WTC11 (cell line): ENCODE data around the gene POMT1. TPM values are rescaled to one million over a fixed set of nuclear protein-coding genes. Genes with fewer than 3 reads are reported as not detected.

Source experiments
- ATAC-seq: fragments of 200-7000 bp; cut with Tn5 transposase; 2 replicates; pipeline ENCODE4 v1.10.0; 2021; ENCODE audit warnings: mild to moderate bottlenecking, moderate library complexity
- CTCF ChIA-PET: fragments of 300-600 bp; sonication (Branson Sonifier 250); formaldehyde crosslinking; loops from one replicate; lab custom pipeline; 2021; ENCODE audit warnings: antibody characterized with exemption; lab: Charles Lee
- POLR2A ChIA-PET: fragments of 350-600 bp; sonication (Branson Sonifier 250); formaldehyde crosslinking; loops from one replicate; lab custom pipeline; 2021; ENCODE audit warnings: antibody characterized with exemption; lab: Charles Lee
- DNase-seq: peaks from one replicate; pipeline ENCODE4 v3.0.0; 2021; ENCODE audit warnings: low spot score
- H3K27ac Mint-ChIP-seq: 2 replicates; pipeline ENCODE4 v1.8.0; 2021; ENCODE audit warnings: mixed read lengths
- H3K27me3 Mint-ChIP-seq: 2 replicates; pipeline ENCODE4 v1.8.0; 2021; ENCODE audit warnings: low read depth, mild to moderate bottlenecking, moderate library complexity, mixed read lengths
- H3K36me3 Mint-ChIP-seq: 2 replicates; pipeline ENCODE4 v1.8.0; 2021; ENCODE audit warnings: mixed read lengths
- H3K4me1 Mint-ChIP-seq: 2 replicates; pipeline ENCODE4 v1.8.0; 2022; ENCODE audit warnings: mixed read lengths
- H3K4me3 Mint-ChIP-seq: 2 replicates; pipeline ENCODE4 v1.8.0; 2021; ENCODE audit warnings: mild to moderate bottlenecking, moderate library complexity, mixed read lengths
- H3K9me3 Mint-ChIP-seq: 2 replicates; pipeline ENCODE4 v1.8.0; 2021; ENCODE audit warnings: mixed read lengths
- ATF6 ChIP-seq: sonication (generic); formaldehyde crosslinking; IDR thresholded peaks from 2 replicates; pipeline ENCODE4 v1.8.1; 2023; ENCODE audit warnings: mild to moderate bottlenecking, missing genetic modification reagents
- CREB1 ChIP-seq: sonication (generic); formaldehyde crosslinking; IDR thresholded peaks from 2 replicates; pipeline ENCODE4 v1.8.0; 2023; ENCODE audit warnings: mild to moderate bottlenecking, missing genetic modification reagents
- E2F4 ChIP-seq: sonication (generic); formaldehyde crosslinking; IDR thresholded peaks from 2 replicates; pipeline ENCODE4 v1.8.1; 2022; ENCODE audit warnings: low read depth, mild to moderate bottlenecking, moderate library complexity, missing genetic modification reagents, borderline replicate concordance
- EMX1 ChIP-seq: fragments of 250-450 bp; sonication (Bioruptor Pico); IDR thresholded peaks from 2 replicates; pipeline ENCODE4 v1.8.0; 2021; ENCODE audit warnings: mild to moderate bottlenecking
- ESRRA ChIP-seq: sonication (generic); formaldehyde crosslinking; IDR thresholded peaks from 2 replicates; pipeline ENCODE4 v1.8.1; 2022; ENCODE audit warnings: mild to moderate bottlenecking, missing genetic modification reagents, borderline replicate concordance
- FOXP1 ChIP-seq: sonication (generic); formaldehyde crosslinking; IDR thresholded peaks from 2 replicates; pipeline ENCODE4 v1.8.0; 2022; ENCODE audit warnings: missing genetic modification reagents, mild to moderate bottlenecking, moderate library complexity, borderline replicate concordance
- GRHL2 ChIP-seq: fragments of 250-450 bp; sonication (Bioruptor Pico); IDR thresholded peaks from 2 replicates; pipeline ENCODE4 v1.8.0; 2022; ENCODE audit warnings: mild to moderate bottlenecking, moderate library complexity; ENCODE audit not compliant: insufficient replicate concordance, severe bottlenecking
- JUN ChIP-seq: sonication (generic); formaldehyde crosslinking; IDR thresholded peaks from 2 replicates; pipeline ENCODE4 v1.8.0; 2023; ENCODE audit warnings: mild to moderate bottlenecking, missing genetic modification reagents
- NFATC4 ChIP-seq: fragments of 250-450 bp; sonication (Bioruptor Pico); IDR thresholded peaks from 2 replicates; pipeline ENCODE4 v1.9.0; 2021; ENCODE audit warnings: mild to moderate bottlenecking
- PREB ChIP-seq: sonication (generic); formaldehyde crosslinking; IDR thresholded peaks from 2 replicates; pipeline ENCODE4 v1.8.1; 2022; ENCODE audit warnings: mild to moderate bottlenecking, missing genetic modification reagents, moderate library complexity, borderline replicate concordance
- RELA ChIP-seq: sonication (generic); formaldehyde crosslinking; IDR thresholded peaks from 2 replicates; pipeline ENCODE4 v1.8.1; 2022; ENCODE audit warnings: missing genetic modification reagents, mild to moderate bottlenecking, borderline replicate concordance
- RORB ChIP-seq: fragments of 250-450 bp; sonication (Bioruptor Pico); IDR thresholded peaks from 2 replicates; pipeline ENCODE4 v1.9.0; 2021; ENCODE audit warnings: mild to moderate bottlenecking
- TEAD1 ChIP-seq: sonication (generic); formaldehyde crosslinking; IDR thresholded peaks from 2 replicates; pipeline ENCODE4 v1.8.0; 2022; ENCODE audit warnings: mild to moderate bottlenecking, missing genetic modification reagents
- TEAD4 ChIP-seq: sonication (generic); formaldehyde crosslinking; IDR thresholded peaks from 2 replicates; pipeline ENCODE4 v1.8.0; 2022; ENCODE audit warnings: mild to moderate bottlenecking, missing genetic modification reagents
- total RNA-seq: library from RNA; stranded (reverse); gene quantifications from 3 replicates; pipeline ENCODE4 v1.2.3, GENCODE V29; 2021
- TF ChIP-seq, protein P1 (sequence below): fragments of 250-450 bp; sonication (Bioruptor Pico); IDR thresholded peaks from 2 replicates; pipeline ENCODE4 v1.9.0; 2021; ENCODE audit warnings: mild to moderate bottlenecking, borderline replicate concordance
- TF ChIP-seq, protein P2 (sequence below): fragments of 250-450 bp; sonication (Bioruptor Pico); IDR thresholded peaks from 2 replicates; pipeline ENCODE4 v2.1.2; 2022; ENCODE audit warnings: mild to moderate bottlenecking, moderate library complexity
- TF ChIP-seq, protein P3 (sequence below): sonication (generic); formaldehyde crosslinking; IDR thresholded peaks from 2 replicates; pipeline ENCODE4 v1.8.0; 2022; ENCODE audit warnings: missing genetic modification reagents
- TF ChIP-seq, protein P4 (sequence below): fragments of 250-450 bp; sonication (Bioruptor Pico); IDR thresholded peaks from 2 replicates; pipeline ENCODE4 v1.9.0; 2021; ENCODE audit warnings: mild to moderate bottlenecking
- TF ChIP-seq, protein P5 (sequence below): sonication (generic); formaldehyde crosslinking; IDR thresholded peaks from 2 replicates; pipeline ENCODE4 v1.8.0; 2022; ENCODE audit warnings: mild to moderate bottlenecking, missing genetic modification reagents

The POMT1 gene
- total RNA-seq, 1 experiment from 2014 or later, result 36.2 TPM

- ATAC-seq, result no peak
- Mint-ChIP-seq H3K4me3 (no peak overlapping the region), H3K36me3 (peaks cover 40% of the 10 kb centered on the region), H3K27ac (peak overlapping the region; percentile 90), H3K27me3 (peaks cover 9% of the 10 kb centered on the region), H3K9me3 (no peaks in the 10 kb centered on the region), H3K4me1 (peaks cover 18% of the 10 kb centered on the region)
- DNase-seq, result no peak
- ChIA-PET CTCF (interaction anchor here (0.6 kb wide), 1 partner anchor 123 kb away, joined by 3 read pairs; no protein-coding TSS in a partner anchor), POLR2A (no interaction called here)
- TF ChIP-seq RORB (CRISPR knock-in tag) (no peak), PREB (CRISPR knock-in tag) (no peak), FOXP1 (CRISPR knock-in tag) (no peak), CREB1 (CRISPR knock-in tag) (no peak), GRHL2 (CRISPR knock-in tag) (no peak), TEAD1 (CRISPR knock-in tag) (no peak), ESRRA (CRISPR knock-in tag) (no peak), TEAD4 (CRISPR knock-in tag) (no peak)
- TF ChIP-seq, protein P1, sequence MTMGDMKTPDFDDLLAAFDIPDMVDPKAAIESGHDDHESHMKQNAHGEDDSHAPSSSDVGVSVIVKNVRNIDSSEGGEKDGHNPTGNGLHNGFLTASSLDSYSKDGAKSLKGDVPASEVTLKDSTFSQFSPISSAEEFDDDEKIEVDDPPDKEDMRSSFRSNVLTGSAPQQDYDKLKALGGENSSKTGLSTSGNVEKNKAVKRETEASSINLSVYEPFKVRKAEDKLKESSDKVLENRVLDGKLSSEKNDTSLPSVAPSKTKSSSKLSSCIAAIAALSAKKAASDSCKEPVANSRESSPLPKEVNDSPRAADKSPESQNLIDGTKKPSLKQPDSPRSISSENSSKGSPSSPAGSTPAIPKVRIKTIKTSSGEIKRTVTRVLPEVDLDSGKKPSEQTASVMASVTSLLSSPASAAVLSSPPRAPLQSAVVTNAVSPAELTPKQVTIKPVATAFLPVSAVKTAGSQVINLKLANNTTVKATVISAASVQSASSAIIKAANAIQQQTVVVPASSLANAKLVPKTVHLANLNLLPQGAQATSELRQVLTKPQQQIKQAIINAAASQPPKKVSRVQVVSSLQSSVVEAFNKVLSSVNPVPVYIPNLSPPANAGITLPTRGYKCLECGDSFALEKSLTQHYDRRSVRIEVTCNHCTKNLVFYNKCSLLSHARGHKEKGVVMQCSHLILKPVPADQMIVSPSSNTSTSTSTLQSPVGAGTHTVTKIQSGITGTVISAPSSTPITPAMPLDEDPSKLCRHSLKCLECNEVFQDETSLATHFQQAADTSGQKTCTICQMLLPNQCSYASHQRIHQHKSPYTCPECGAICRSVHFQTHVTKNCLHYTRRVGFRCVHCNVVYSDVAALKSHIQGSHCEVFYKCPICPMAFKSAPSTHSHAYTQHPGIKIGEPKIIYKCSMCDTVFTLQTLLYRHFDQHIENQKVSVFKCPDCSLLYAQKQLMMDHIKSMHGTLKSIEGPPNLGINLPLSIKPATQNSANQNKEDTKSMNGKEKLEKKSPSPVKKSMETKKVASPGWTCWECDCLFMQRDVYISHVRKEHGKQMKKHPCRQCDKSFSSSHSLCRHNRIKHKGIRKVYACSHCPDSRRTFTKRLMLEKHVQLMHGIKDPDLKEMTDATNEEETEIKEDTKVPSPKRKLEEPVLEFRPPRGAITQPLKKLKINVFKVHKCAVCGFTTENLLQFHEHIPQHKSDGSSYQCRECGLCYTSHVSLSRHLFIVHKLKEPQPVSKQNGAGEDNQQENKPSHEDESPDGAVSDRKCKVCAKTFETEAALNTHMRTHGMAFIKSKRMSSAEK (CRISPR knock-in tag), result no peak
These were observed 2.3 kb upstream of the POMT1 start for GRCh38 chr9:131500377-131500776.

- ATAC-seq, result no peak
- Mint-ChIP-seq H3K4me1 (peaks cover 18% of the 10 kb centered on the region), H3K27me3 (peaks cover 9% of the 10 kb centered on the region), H3K4me3 (peak overlapping the region; percentile 54), H3K36me3 (peaks cover 35% of the 10 kb centered on the region), H3K27ac (peak overlapping the region; percentile 90), H3K9me3 (no peaks in the 10 kb centered on the region)
- ChIA-PET POLR2A (no interaction called here), CTCF (interaction anchor here (0.6 kb wide), 1 partner anchor 123 kb away, joined by 3 read pairs; no protein-coding TSS in a partner anchor)
- DNase-seq, result no peak
- no peak for TF ChIP-seq JUN (CRISPR knock-in tag)
- peak; percentile 54; the same call in 1 of the 2 replicates for TF ChIP-seq NFATC4 (CRISPR knock-in tag)
- TF ChIP-seq, protein P2, sequence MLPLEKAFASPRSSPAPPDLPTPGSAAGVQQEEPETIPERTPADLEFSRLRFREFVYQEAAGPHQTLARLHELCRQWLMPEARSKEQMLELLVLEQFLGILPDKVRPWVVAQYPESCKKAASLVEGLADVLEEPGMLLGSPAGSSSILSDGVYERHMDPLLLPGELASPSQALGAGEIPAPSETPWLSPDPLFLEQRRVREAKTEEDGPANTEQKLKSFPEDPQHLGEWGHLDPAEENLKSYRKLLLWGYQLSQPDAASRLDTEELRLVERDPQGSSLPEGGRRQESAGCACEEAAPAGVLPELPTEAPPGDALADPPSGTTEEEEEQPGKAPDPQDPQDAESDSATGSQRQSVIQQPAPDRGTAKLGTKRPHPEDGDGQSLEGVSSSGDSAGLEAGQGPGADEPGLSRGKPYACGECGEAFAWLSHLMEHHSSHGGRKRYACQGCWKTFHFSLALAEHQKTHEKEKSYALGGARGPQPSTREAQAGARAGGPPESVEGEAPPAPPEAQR (CRISPR knock-in tag), result no peak
- TF ChIP-seq, protein P3, sequence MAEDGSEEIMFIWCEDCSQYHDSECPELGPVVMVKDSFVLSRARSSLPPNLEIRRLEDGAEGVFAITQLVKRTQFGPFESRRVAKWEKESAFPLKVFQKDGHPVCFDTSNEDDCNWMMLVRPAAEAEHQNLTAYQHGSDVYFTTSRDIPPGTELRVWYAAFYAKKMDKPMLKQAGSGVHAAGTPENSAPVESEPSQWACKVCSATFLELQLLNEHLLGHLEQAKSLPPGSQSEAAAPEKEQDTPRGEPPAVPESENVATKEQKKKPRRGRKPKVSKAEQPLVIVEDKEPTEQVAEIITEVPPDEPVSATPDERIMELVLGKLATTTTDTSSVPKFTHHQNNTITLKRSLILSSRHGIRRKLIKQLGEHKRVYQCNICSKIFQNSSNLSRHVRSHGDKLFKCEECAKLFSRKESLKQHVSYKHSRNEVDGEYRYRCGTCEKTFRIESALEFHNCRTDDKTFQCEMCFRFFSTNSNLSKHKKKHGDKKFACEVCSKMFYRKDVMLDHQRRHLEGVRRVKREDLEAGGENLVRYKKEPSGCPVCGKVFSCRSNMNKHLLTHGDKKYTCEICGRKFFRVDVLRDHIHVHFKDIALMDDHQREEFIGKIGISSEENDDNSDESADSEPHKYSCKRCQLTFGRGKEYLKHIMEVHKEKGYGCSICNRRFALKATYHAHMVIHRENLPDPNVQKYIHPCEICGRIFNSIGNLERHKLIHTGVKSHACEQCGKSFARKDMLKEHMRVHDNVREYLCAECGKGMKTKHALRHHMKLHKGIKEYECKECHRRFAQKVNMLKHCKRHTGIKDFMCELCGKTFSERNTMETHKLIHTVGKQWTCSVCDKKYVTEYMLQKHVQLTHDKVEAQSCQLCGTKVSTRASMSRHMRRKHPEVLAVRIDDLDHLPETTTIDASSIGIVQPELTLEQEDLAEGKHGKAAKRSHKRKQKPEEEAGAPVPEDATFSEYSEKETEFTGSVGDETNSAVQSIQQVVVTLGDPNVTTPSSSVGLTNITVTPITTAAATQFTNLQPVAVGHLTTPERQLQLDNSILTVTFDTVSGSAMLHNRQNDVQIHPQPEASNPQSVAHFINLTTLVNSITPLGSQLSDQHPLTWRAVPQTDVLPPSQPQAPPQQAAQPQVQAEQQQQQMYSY (CRISPR knock-in tag), result no peak
- TF ChIP-seq, protein P4, sequence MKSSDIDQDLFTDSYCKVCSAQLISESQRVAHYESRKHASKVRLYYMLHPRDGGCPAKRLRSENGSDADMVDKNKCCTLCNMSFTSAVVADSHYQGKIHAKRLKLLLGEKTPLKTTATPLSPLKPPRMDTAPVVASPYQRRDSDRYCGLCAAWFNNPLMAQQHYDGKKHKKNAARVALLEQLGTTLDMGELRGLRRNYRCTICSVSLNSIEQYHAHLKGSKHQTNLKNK (CRISPR knock-in tag), result no peak; the same call in 1 of the 2 replicates
- TF ChIP-seq RELA (CRISPR knock-in tag), result no peak
- TF ChIP-seq, protein P5, sequence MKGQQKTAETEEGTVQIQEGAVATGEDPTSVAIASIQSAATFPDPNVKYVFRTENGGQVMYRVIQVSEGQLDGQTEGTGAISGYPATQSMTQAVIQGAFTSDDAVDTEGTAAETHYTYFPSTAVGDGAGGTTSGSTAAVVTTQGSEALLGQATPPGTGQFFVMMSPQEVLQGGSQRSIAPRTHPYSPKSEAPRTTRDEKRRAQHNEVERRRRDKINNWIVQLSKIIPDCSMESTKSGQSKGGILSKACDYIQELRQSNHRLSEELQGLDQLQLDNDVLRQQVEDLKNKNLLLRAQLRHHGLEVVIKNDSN (CRISPR knock-in tag), result no peak
- no peak for TF ChIP-seq ATF6 (CRISPR knock-in tag)
- no peak for TF ChIP-seq E2F4 (CRISPR knock-in tag)
- peak; percentile 13; the same call in 1 of the 2 replicates for TF ChIP-seq EMX1
These were observed 1.7 kb upstream of the POMT1 start for GRCh38 chr9:131500939-131501541.
